ENCODE data around the gene ANKLE2. TPM values are rescaled to one million over a fixed set of nuclear protein-coding genes. Genes with fewer than 3 reads are reported as not detected.

The ANKLE2 gene
- total RNA-seq, 1 experiment from 2014 or later, result 80.3 TPM

DNA sequence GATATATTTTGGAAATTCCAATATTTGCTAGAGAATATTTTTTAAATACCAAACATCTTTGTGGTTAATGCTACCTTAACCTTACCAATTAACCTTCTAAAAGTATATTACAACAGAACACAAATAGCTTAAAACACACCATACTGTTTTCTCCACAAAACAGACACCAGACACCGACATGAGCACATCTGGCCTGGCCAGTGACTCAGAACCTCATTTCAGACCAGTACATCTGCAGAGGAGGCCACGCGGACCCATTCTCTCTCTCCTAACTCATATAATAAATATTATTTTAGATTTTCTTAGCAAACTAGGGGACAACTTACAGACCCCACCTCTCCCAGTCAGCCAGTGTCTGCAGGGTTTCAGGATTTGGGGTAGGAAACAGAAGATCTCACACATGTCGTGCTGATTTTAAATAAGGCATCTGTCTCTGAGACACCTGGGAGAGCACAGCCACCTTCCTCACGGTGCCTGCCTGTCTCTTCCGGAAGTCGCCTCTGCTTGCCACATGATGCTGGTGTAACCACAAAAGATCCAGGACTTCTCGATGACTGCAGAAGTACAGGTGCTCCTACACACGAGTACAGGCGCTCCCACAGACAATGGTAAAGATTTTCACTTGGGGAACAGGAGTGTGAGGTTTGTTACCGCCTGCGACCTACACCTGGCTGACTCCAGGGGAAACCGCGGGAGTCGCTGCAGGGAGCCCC, 9.7 kb upstream of the ANKLE2 start:
- no peaks in the 10 kb centered on the region for H3K79me2 ChIP-seq (ENCODE audit: insufficient read depth, low read length)
- H3K56ac ChIP-seq (ENCODE audit: insufficient read length, low read depth, low read length), result no peak overlapping the region
- Mint-ChIP-seq H3K4me1 (peaks cover 3 to 9% of the 10 kb centered on the region in 2 experiments), H3K27ac (no peak overlapping the region), H3K4me3 (no peak overlapping the region), H3K36me3 (ENCODE audit: insufficient read depth in 1 of 3, low read depth in 3 of 3) (peaks cover 11 to 50% (median 34%) of the 10 kb centered on the region in 3 experiments), H3K9me3 (no peaks in the 10 kb centered on the region), H3K27me3 (ENCODE audit: low read depth) (no peaks in the 10 kb centered on the region; the same call in 1 of the 2 replicates)
- H3K23ac ChIP-seq (ENCODE audit: insufficient read length, low read depth, low read length), result no peak overlapping the region
- no peak overlapping the region for H2BK20ac ChIP-seq (ENCODE audit: low read depth, low read length, poor library complexity, severe bottlenecking)
- no peak overlapping the region for H3K18ac ChIP-seq (ENCODE audit: insufficient read length, low read depth, low read length)
- no peaks in the 10 kb centered on the region for H3K4me1 ChIP-seq (ENCODE audit: insufficient read depth, low read length)
- H3K14ac ChIP-seq (ENCODE audit: insufficient read depth, low read length), result no peak overlapping the region
- H3K23me2 ChIP-seq (ENCODE audit: insufficient read length, low read depth, low read length, poor library complexity, severe bottlenecking), result no peaks in the 10 kb centered on the region
- no peak overlapping the region for H2BK12ac ChIP-seq (ENCODE audit: insufficient read length, low read depth, low read length)
- no peak overlapping the region for H3K4ac ChIP-seq (ENCODE audit: low read depth, low read length)
- H3K27ac ChIP-seq (ENCODE audit: insufficient read length, low read depth, low read length), result no peak overlapping the region
- no peaks in the 10 kb centered on the region for H3K79me1 ChIP-seq (ENCODE audit: insufficient read depth, low read depth, low read length, poor library complexity, severe bottlenecking)
- no peak overlapping the region for H4K5ac ChIP-seq (ENCODE audit: insufficient read length, low read depth, low read length)
- H3K9ac ChIP-seq (ENCODE audit: extremely low read depth, insufficient read length, low read length), result no peak overlapping the region
- H4K20me1 ChIP-seq (ENCODE audit: control insufficient read depth, insufficient read depth, insufficient read length), result no peaks in the 10 kb centered on the region
- no CpG with 5 or more reads among the region's 15 CpGs for WGBS (ENCODE audit: extremely low coverage, insufficient read length, low lambda C conversion rate)
- no peak overlapping the region for H3T11ph ChIP-seq (ENCODE audit: low read length)
- no peak overlapping the region for H2BK15ac ChIP-seq (ENCODE audit: low read depth, low read length)
- no peak for DNase-seq
- H2AK5ac ChIP-seq (ENCODE audit: insufficient read length, low read length), result no peak overlapping the region
- no peaks in the 10 kb centered on the region for H3K27me3 ChIP-seq (ENCODE audit: insufficient read depth, low read length)
- no peak overlapping the region for H3K4me2 ChIP-seq (ENCODE audit: insufficient read depth, insufficient read length, low read length)
- no peak overlapping the region for H4K8ac ChIP-seq (replicated peaks; ENCODE audit: insufficient read length, low read depth, low read length)
- H2BK5ac ChIP-seq (ENCODE audit: insufficient read length, low read length), result no peak overlapping the region
- no peak overlapping the region for H2AFZ ChIP-seq (ENCODE audit: low read length)
- H4K91ac ChIP-seq (ENCODE audit: insufficient read length, low read depth, low read length), result no peak overlapping the region
- TF ChIP-seq CTCF (conservative IDR thresholded peaks at IDR 0.05), result no peak
- no peaks in the 10 kb centered on the region for H3K9me3 ChIP-seq (ENCODE audit: control insufficient read depth, low read depth, low read length)
- no peak overlapping the region for H2BK120ac ChIP-seq (ENCODE audit: low read depth, low read length, poor library complexity, severe bottlenecking)
